CD14-positive monocyte (primary cell): Measurements from ENCODE around the gene CACNA1C. TPM values are rescaled to one million over a fixed set of nuclear protein-coding genes. Genes with fewer than 3 reads are reported as not detected.
A peak's percentile ranks its signal among the peaks of the same experiment; 100 is the strongest.

ENCODE experiments used
- DNase-seq, 3 donors: peaks; one replicate each; pipeline ENCODE4 v3.0.0-alpha.2; 2011 to 2022
- H2AFZ ChIP-seq: 2 replicates; pipeline ENCODE4 v1.6.0; 2012; ENCODE audit warnings: mild to moderate bottlenecking, low read depth, low read length, inconsistent platforms; ENCODE audit not compliant: insufficient read depth, poor library complexity, severe bottlenecking
- H3K27ac ChIP-seq, 2 donors: 1 replicate in 1 of 2; 2 replicates in 1 of 2; pipeline ENCODE4 v1.5.1; 2012 to 2013; ENCODE audit warnings: low read length in 2 of 2, control low read depth in 1 of 2, inconsistent platforms in 1 of 2, low read depth in 1 of 2, mild to moderate bottlenecking in 1 of 2
- H3K27me3 ChIP-seq, 2 donors: one replicate each; pipeline versions ENCODE4 v1.6.0 to v1.6.1; 2011 to 2013; ENCODE audit warnings: low read length in 2 of 2; ENCODE audit not compliant: control insufficient read depth in 2 of 2, insufficient read depth in 2 of 2
- H3K36me3 ChIP-seq, 2 donors: replicated peaks in 1 of 2; 1 replicate in 1 of 2; 2 replicates in 1 of 2; pipeline versions ENCODE4 v1.5.1 to v1.6.1; 2012 to 2013; ENCODE audit warnings: low read length in 2 of 2, control low read depth in 1 of 2, inconsistent platforms in 1 of 2, mild to moderate bottlenecking in 1 of 2; ENCODE audit not compliant: insufficient read depth in 2 of 2, control insufficient read depth in 1 of 2
- H3K4me1 ChIP-seq, 2 donors: 1 replicate in 1 of 2; 2 replicates in 1 of 2; pipeline versions ENCODE4 v1.5.1 to v1.6.1; 2012 to 2013; ENCODE audit warnings: low read length in 2 of 2, control low read depth in 1 of 2, inconsistent platforms in 1 of 2, mild to moderate bottlenecking in 1 of 2, moderate library complexity in 1 of 2; ENCODE audit not compliant: insufficient read depth in 2 of 2, control insufficient read depth in 1 of 2
- H3K4me2 ChIP-seq: replicated peaks from 2 replicates; pipeline ENCODE3; 2012; ENCODE audit warnings: low read length, moderate library complexity, mild to moderate bottlenecking; ENCODE audit not compliant: poor library complexity, severe bottlenecking; ENCODE audit errors: extremely low read depth
- H3K4me3 ChIP-seq, 3 experiments: fragments of 200-600 bp in 1 of 3; sonication (generic) in 1 of 3; replicated peaks in 1 of 3; 1 replicate in 2 of 3; 2 replicates in 1 of 3; pipeline ENCODE4 v1.5.1; 2011 to 2013; ENCODE audit warnings: low read length in 3 of 3, mild to moderate bottlenecking in 3 of 3, control low read depth in 2 of 3, low read depth in 2 of 3, inconsistent platforms in 1 of 3, moderate library complexity in 1 of 3
- H3K79me2 ChIP-seq: 2 replicates; pipeline ENCODE4 v1.6.0; 2012; ENCODE audit warnings: mild to moderate bottlenecking, control low read depth, inconsistent platforms, low read length, moderate library complexity; ENCODE audit not compliant: insufficient read depth
- H3K9ac ChIP-seq: 2 replicates; pipeline ENCODE4 v1.6.0; 2017; ENCODE audit warnings: low read length, mild to moderate bottlenecking; ENCODE audit not compliant: insufficient read depth, poor library complexity, severe bottlenecking
- H3K9me3 ChIP-seq, 2 donors: replicated peaks in 1 of 2; 1 replicate in 1 of 2; 2 replicates in 1 of 2; pipeline versions ENCODE4 v1.5.1 to v1.6.1; 2012 to 2013; ENCODE audit warnings: low read length in 2 of 2, control low read depth in 1 of 2; ENCODE audit not compliant: control insufficient read depth in 1 of 2, insufficient read depth in 1 of 2
- H4K20me1 ChIP-seq: 2 replicates; pipeline ENCODE4 v1.6.0; 2012; ENCODE audit warnings: mild to moderate bottlenecking, low read length, control low read depth, moderate library complexity; ENCODE audit not compliant: insufficient read depth
- H3K27ac Mint-ChIP-seq, 7 donors: one replicate each; pipeline ENCODE4 v1.8.0; 2020; ENCODE audit warnings: mild to moderate bottlenecking in 7 of 7, mixed read lengths in 7 of 7, moderate library complexity in 6 of 7, inconsistent platforms in 2 of 7
- H3K27me3 Mint-ChIP-seq, 3 donors: one replicate each; pipeline ENCODE4 v1.8.0; 2021 to 2022; ENCODE audit warnings: low read depth in 3 of 3, mild to moderate bottlenecking in 3 of 3, mixed read lengths in 3 of 3, moderate library complexity in 3 of 3, inconsistent platforms in 1 of 3
- H3K36me3 Mint-ChIP-seq, 2 donors: one replicate each; pipeline ENCODE4 v1.8.0; 2020; ENCODE audit warnings: mixed read lengths in 2 of 2, inconsistent platforms in 1 of 2, mild to moderate bottlenecking in 1 of 2
- H3K4me1 Mint-ChIP-seq: one replicate; pipeline ENCODE4 v1.8.0; 2020; ENCODE audit warnings: mild to moderate bottlenecking, mixed read lengths
- H3K4me3 Mint-ChIP-seq, 2 donors: one replicate each; pipeline ENCODE4 v1.8.0; 2020; ENCODE audit warnings: mild to moderate bottlenecking in 2 of 2, mixed read lengths in 2 of 2, moderate library complexity in 1 of 2
- H3K9me3 Mint-ChIP-seq, 7 donors: one replicate each; pipeline ENCODE4 v1.8.0; 2020 to 2022; ENCODE audit warnings: mixed read lengths in 7 of 7, mild to moderate bottlenecking in 6 of 7, moderate library complexity in 6 of 7, inconsistent platforms in 2 of 7
- CTCF ChIP-seq: fragments of 200-600 bp; IDR thresholded peaks from one replicate; pipeline ENCODE4 v1.8.0; 2022; ENCODE audit warnings: antibody characterized with exemption, mild to moderate bottlenecking
- WGBS: methylation state at CpG from one replicate; pipeline ENCODE4 v1.1.5; 2013; ENCODE audit warnings: missing lambda C conversion rate; ENCODE audit not compliant: insufficient coverage; 5-methylcytosine and 5-hydroxymethylcytosine counted together
- intact Hi-C, 2 donors: fragments of 100-400 bp; cut with micrococcal nuclease; formaldehyde crosslinking; loops; one replicate each; pipeline versions ENCODE4 v1.15.0 to v1.15.1; 2023
- polyA plus RNA-seq, 3 donors: library from polyadenylated mRNA; depleted of rRNA in 1 of 3; unstranded in 2 of 3; stranded (reverse) in 1 of 3; fragments of 300-500 nt in 2 of 3; fragments of >200 nt in 1 of 3; fragmentation: Illumina TruSeq in 2 of 3; gene quantifications; 1 replicate in 2 of 3; 2 replicates in 1 of 3; pipeline ENCODE4 v1.2.3, GENCODE V29; 2012 to 2021

CACNA1C gene
- polyA plus RNA-seq, 3 donors: not detected

DNA sequence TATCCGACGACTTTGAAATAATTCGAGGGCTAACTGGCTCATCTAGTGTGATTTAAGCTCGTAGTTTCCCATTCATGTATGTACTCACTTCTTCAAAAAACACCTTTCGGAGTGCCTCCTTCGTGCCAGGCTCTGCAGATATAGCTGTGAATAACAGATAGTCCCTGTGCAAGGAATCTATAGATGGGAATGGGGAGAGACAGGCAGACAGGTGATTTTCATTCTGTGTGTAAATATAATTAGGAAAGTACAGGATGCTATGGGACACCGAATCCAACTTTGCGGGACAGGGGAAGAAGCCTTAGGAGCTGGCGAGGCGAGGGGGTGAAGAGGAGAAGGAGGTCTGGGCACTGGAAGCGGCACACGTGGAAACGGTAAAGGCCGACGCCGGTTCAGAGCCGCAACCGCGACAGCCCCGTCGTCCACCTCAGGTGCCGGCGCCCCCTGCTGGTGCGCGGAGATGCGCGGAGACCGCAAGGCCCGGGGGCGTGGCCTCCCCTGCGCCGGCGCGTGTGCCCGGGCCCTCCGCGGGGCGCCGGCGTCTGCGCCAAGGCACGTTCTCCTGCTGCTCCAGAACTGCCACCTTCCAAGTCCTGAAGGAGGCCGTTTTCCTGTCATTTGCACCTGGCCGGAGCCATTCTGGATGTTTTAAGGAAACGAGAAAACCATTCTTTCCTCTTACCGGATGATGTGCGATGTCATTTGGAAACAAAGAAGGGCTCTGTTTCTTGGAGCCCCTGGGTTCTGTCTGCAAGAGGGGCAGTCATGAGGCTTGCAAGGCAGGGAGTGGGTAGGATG is 18.0 kb upstream of the CACNA1C start:
- Histone ChIP-seq H3K9me3 (no peaks in the 10 kb centered on the region), H3K36me3 (no peaks in the 10 kb centered on the region), H3K9ac (peak overlapping the region; percentile 27), H3K4me3 (peak overlapping the region in 2 of 3 experiments; percentile 16 to 73), H3K27me3 (peaks cover 13 to 23% of the 10 kb centered on the region in 2 donors), H3K79me2 (no peaks in the 10 kb centered on the region), H3K4me1 (peaks cover 11 to 15% of the 10 kb centered on the region in 2 donors), H4K20me1 (no peaks in the 10 kb centered on the region), H3K27ac (no peak overlapping the region), H2AFZ (peak overlapping the region; percentile 81), H3K4me2 (peak overlapping the region; percentile 84)
- Mint-ChIP-seq H3K4me1 (peaks cover 14% of the 10 kb centered on the region), H3K9me3 (peaks cover 0 to 2% (median 0%) of the 10 kb centered on the region in 7 donors), H3K36me3 (no peaks in the 10 kb centered on the region), H3K27ac (no peak overlapping the region), H3K27me3 (peaks cover 21 to 48% (median 33%) of the 10 kb centered on the region in 3 donors), H3K4me3 (peak overlapping the region; percentile 58 to 82)
- under 1% methylated on average over 38 of the region's 47 CpGs for WGBS
- peak; percentile 91 for TF ChIP-seq CTCF
- peak; percentile 63 to 73 (median 63) for DNase-seq
- intact Hi-C loops: no loop called here

- Mint-ChIP-seq H3K9me3 (peaks cover 0 to 2% (median 0%) of the 10 kb centered on the region in 7 donors), H3K36me3 (no peaks in the 10 kb centered on the region), H3K4me1 (peaks cover 14% of the 10 kb centered on the region), H3K27ac (no peak overlapping the region), H3K27me3 (peaks cover 21 to 50% (median 33%) of the 10 kb centered on the region in 3 donors), H3K4me3 (peak overlapping the region; percentile 58 to 82)
- Histone ChIP-seq H3K4me3 (peak overlapping the region in 1 of 3 experiments; percentile 73), H3K79me2 (no peaks in the 10 kb centered on the region), H3K36me3 (no peaks in the 10 kb centered on the region), H3K27me3 (peaks cover 13 to 23% of the 10 kb centered on the region in 2 donors), H3K4me2 (peak overlapping the region; percentile 84), H3K4me1 (peaks cover 11 to 15% of the 10 kb centered on the region in 2 donors), H2AFZ (peak overlapping the region; percentile 81), H4K20me1 (no peaks in the 10 kb centered on the region), H3K27ac (no peak overlapping the region), H3K9ac (peak overlapping the region; percentile 27), H3K9me3 (no peaks in the 10 kb centered on the region)
- no peak for DNase-seq
- TF ChIP-seq CTCF: no peak
- intact Hi-C loops: no loop called here
- 30% methylated on average over 9 of the region's 15 CpGs for WGBS
Observed at GRCh38 chr12:2035431-2036055, 17.2 kb upstream of the CACNA1C start.
